Dendritic cell treated with granulocyte-macrophage colony-stimulating factor and Interleukin-4, amounts not matched to agents 40 ng/mL and 50 ng/mL, for 4 days (primary cell): ENCODE measurements around the gene MYO5A.
"Not testable (repeated sequence)": the region's sequence is repeated elsewhere in the genome, so short reads cannot be mapped to it uniquely, and the experiment has no call there.

Experiments used
- H3K27ac Mint-ChIP-seq: one replicate; pipeline ENCODE4 v1.8.0; 2022; ENCODE audit warnings: mild to moderate bottlenecking, mixed read lengths
- H3K27me3 Mint-ChIP-seq: one replicate; pipeline ENCODE4 v1.8.0; 2022; ENCODE audit warnings: mild to moderate bottlenecking, mixed read lengths
- H3K36me3 Mint-ChIP-seq: one replicate; pipeline ENCODE4 v1.8.0; 2022; ENCODE audit warnings: low read depth, mixed read lengths
- H3K4me1 Mint-ChIP-seq: one replicate; pipeline ENCODE4 v1.8.0; 2022; ENCODE audit warnings: low read depth, mixed read lengths
- H3K4me3 Mint-ChIP-seq: one replicate; pipeline ENCODE4 v1.8.0; 2022; ENCODE audit warnings: mild to moderate bottlenecking, moderate library complexity, mixed read lengths
- H3K9me3 Mint-ChIP-seq: one replicate; pipeline ENCODE4 v1.8.0; 2022; ENCODE audit warnings: mixed read lengths
- intact Hi-C: fragments of 100-400 bp; cut with micrococcal nuclease; formaldehyde crosslinking; loops from one replicate; pipeline ENCODE4 v1.15.0; 2022

The MYO5A gene

DNA sequence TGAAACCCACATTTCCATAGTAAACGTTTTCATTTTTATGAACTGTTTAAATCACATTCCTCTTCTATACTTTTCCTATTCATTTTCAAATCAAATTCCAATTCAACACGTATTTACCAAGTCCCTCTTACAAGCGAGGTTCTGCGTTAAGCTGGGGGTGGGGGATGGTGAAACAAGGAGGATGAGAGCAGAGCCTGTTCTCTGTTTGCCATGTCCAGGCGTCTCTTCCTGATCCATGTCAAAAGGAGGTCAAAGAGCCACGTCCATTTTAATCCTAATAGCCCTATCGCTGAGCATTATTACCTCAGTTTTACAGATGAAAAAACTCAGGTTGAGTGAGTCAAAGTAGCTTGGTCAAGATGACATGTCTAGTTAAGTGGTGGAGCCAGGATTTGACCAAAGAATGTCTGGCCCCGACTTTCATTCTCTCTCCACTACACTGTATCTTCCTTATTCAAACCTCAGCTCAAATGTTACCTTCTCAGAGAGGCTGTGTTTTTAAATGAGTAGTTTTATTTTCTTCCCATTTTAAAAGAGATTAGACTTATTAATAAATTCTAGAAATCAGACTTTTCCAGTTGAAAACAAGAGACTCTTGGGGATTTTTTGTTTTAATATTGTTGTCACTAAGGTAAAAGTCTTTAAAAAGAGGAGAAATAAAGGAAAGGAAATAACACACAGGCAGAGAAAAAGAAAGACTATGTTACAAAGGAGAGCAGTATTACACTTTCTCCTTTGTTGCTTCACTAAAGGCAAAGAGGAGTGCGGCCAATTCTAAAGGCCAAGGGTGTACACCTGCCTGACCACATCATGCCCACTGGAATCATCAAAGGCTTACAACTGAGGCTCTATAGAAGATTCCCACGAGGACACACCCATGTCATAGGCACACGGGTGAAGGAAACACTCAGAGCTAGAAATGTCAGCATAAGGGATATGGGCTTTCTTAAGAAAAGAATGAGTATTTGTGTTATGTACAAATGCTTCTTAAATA, 42.4 kb downstream of the MYO5A start:
- peaks cover 13% of the 10 kb centered on the region for H3K36me3 Mint-ChIP-seq
- peaks cover 63% of the 10 kb centered on the region for H3K4me1 Mint-ChIP-seq
- no peaks in the 10 kb centered on the region for H3K27me3 Mint-ChIP-seq
- intact Hi-C loops, result no loop called here
- H3K27ac Mint-ChIP-seq, result peak overlapping the region; percentile 72
- no peaks in the 10 kb centered on the region for H3K9me3 Mint-ChIP-seq
- H3K4me3 Mint-ChIP-seq, result no peak overlapping the region

DNA sequence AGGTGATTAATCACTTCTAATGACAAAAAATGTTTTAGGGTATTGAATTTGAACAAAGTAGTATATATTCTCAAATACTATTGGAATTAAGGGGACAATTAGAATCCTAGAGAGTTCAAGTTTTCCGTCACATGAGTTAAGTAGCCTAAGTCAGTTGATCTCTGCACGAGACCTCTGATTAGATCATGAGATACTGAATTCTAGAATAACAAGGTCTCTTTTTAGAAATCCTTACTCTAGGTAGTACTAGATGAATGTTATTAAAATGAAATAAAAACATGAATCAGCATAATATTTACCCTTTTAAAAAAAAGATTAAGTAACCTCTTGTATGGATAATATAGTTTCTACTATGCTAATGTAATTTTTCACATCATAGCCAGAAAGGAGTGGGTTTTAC, 43.4 kb downstream of the MYO5A start:
- Mint-ChIP-seq H3K4me1 (peaks cover 73% of the 10 kb centered on the region), H3K27ac (no peak overlapping the region), H3K9me3 (no peaks in the 10 kb centered on the region), H3K4me3 (no peak overlapping the region), H3K36me3 (peaks cover 13% of the 10 kb centered on the region), H3K27me3 (no peaks in the 10 kb centered on the region)
- intact Hi-C loops, result no loop called here

GRCh38 chr15:52483707-52484106, 45.0 kb downstream of the MYO5A start:
- no peaks in the 10 kb centered on the region for H3K27me3 Mint-ChIP-seq
- peaks cover 14% of the 10 kb centered on the region for H3K36me3 Mint-ChIP-seq
- H3K4me3 Mint-ChIP-seq, result peak overlapping the region; percentile 4
- peak overlapping the region; percentile 87 for H3K27ac Mint-ChIP-seq
- intact Hi-C loops, result loop anchor here (5.0 kb wide), 1 partner anchor 44 kb away; the partner anchor contains the start of gene MYO5A
- peaks cover 80% of the 10 kb centered on the region for H3K4me1 Mint-ChIP-seq
- no peaks in the 10 kb centered on the region for H3K9me3 Mint-ChIP-seq

- Mint-ChIP-seq H3K4me3 (no peak overlapping the region), H3K36me3 (peaks cover 28% of the 10 kb centered on the region), H3K27ac (peak overlapping the region; percentile 87), H3K27me3 (no peaks in the 10 kb centered on the region), H3K9me3 (no peaks in the 10 kb centered on the region), H3K4me1 (peaks cover 81% of the 10 kb centered on the region)
- intact Hi-C loops, result loop anchor here (2.0 to 5.0 kb wide), 2 partner anchors 15 to 45 kb away; partner anchors contain the start of gene MYO5A
These were observed 46.8 kb downstream of the MYO5A start for GRCh38 chr15:52481915-52482314.

GRCh38 chr15:52480990-52481389, 47.7 kb downstream of the MYO5A start:
- Mint-ChIP-seq H3K9me3 (no peaks in the 10 kb centered on the region), H3K36me3 (peaks cover 19% of the 10 kb centered on the region), H3K27ac (peak overlapping the region; percentile 87), H3K4me3 (no peak overlapping the region), H3K4me1 (peaks cover 75% of the 10 kb centered on the region), H3K27me3 (no peaks in the 10 kb centered on the region)
- intact Hi-C loops, result loop anchor here (2.0 to 5.0 kb wide), 2 partner anchors 14 to 46 kb away; partner anchors contain the start of gene MYO5A

GRCh38 chr15:52466716-52467115, 62.0 kb downstream of the MYO5A start:
- intact Hi-C loops, result loop anchor here (1.0 to 5.0 kb wide), 3 partner anchors 14 to 62 kb away; partner anchors contain the start of gene MYO5A
- peak overlapping the region; percentile 85 for H3K27ac Mint-ChIP-seq
- H3K4me1 Mint-ChIP-seq, result peaks cover 57% of the 10 kb centered on the region
- no peak overlapping the region for H3K4me3 Mint-ChIP-seq
- peaks cover 21% of the 10 kb centered on the region for H3K36me3 Mint-ChIP-seq
- no peaks in the 10 kb centered on the region for H3K27me3 Mint-ChIP-seq
- no peaks in the 10 kb centered on the region for H3K9me3 Mint-ChIP-seq

DNA sequence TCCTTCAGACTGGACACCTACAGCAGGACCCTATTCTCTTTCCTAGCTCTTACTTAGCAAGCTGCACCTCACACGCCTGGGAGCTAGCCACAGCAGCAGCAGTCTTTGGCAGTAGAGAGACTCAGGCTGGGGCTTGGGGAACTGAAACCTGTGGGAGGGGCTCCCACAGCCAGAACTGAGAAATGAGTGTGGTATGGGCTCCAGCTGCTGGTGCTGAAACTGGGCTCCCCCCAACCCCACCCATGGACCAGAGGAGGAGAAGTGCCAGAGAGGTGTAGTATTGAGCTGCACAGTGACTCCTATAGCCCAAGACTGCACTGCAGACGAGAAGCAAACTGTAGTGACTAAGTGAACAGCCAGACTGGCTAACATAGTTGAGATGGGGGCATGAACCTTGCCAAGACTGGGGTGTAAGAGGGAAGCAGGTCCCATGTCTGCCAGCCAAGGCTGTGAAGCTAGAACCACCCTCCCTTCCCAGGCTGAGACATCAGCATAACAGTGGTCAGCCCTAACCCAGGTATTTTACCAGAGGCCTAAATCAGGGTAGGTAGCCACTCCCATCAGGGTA, 62.5 kb downstream of the MYO5A start:
- no peaks in the 10 kb centered on the region for H3K27me3 Mint-ChIP-seq
- peaks cover 23% of the 10 kb centered on the region for H3K36me3 Mint-ChIP-seq
- peak overlapping the region; percentile 85 for H3K27ac Mint-ChIP-seq
- H3K4me1 Mint-ChIP-seq, result peaks cover 57% of the 10 kb centered on the region
- intact Hi-C loops, result loop anchor here (1.0 to 5.0 kb wide), 3 partner anchors 15 to 62 kb away; partner anchors contain the start of gene MYO5A
- no peaks in the 10 kb centered on the region for H3K9me3 Mint-ChIP-seq
- peak overlapping the region; percentile 56 for H3K4me3 Mint-ChIP-seq

GRCh38 chr15:52464478-52464877, 64.2 kb downstream of the MYO5A start:
- H3K4me1 Mint-ChIP-seq, result peaks cover 53% of the 10 kb centered on the region
- peak overlapping the region; percentile 50 for H3K4me3 Mint-ChIP-seq
- intact Hi-C loops, result no loop called here

DNA sequence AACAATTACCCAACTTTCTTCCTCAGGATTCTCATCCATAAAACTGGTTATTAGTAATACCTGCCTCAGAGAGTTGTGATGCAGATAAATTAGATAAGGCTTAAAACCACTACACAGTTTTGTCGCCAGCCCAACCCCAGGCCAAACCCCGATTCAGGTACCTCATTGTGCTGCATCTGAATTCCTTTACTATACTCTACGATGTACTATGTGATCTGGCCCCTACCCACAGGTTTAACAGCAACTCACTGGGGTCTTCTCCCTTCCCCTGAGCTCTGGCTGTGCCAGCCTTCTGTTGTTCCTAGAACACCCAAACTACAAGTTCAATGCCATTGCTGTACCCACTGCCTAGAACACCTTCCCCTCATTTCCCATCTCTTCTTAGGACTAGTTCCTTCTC, 64.6 kb downstream of the MYO5A start:
- Mint-ChIP-seq H3K27ac (peak overlapping the region; percentile 73), H3K4me1 (peaks cover 53% of the 10 kb centered on the region), H3K9me3 (peaks cover 6% of the 10 kb centered on the region), H3K4me3 (no peak overlapping the region), H3K36me3 (peaks cover 42% of the 10 kb centered on the region), H3K27me3 (no peaks in the 10 kb centered on the region)
- intact Hi-C loops, result no loop called here

More at GRCh38 chr15:52464478-52464877, 64.2 kb downstream of the MYO5A start:
- peaks cover 37% of the 10 kb centered on the region for H3K36me3 Mint-ChIP-seq
- no peaks in the 10 kb centered on the region for H3K27me3 Mint-ChIP-seq
- peak overlapping the region; percentile 73 for H3K27ac Mint-ChIP-seq
- peaks cover 6% of the 10 kb centered on the region for H3K9me3 Mint-ChIP-seq

GRCh38 chr15:52463638-52464037, 65.0 kb downstream of the MYO5A start:
- Mint-ChIP-seq H3K27me3 (no peaks in the 10 kb centered on the region), H3K4me3 (no peak overlapping the region), H3K4me1 (peaks cover 55% of the 10 kb centered on the region), H3K27ac (peak overlapping the region; percentile 73), H3K36me3 (peaks cover 44% of the 10 kb centered on the region), H3K9me3 (peaks cover 6% of the 10 kb centered on the region)
- intact Hi-C loops, result no loop called here

GRCh38 chr15:52462806-52463360, 65.8 kb downstream of the MYO5A start:
- H3K27me3 Mint-ChIP-seq, result no peaks in the 10 kb centered on the region
- H3K9me3 Mint-ChIP-seq, result peaks cover 6% of the 10 kb centered on the region
- H3K27ac Mint-ChIP-seq, result no peak overlapping the region
- no peak overlapping the region for H3K4me3 Mint-ChIP-seq
- H3K36me3 Mint-ChIP-seq, result peaks cover 43% of the 10 kb centered on the region
- intact Hi-C loops, result no loop called here
- H3K4me1 Mint-ChIP-seq, result peaks cover 56% of the 10 kb centered on the region

GRCh38 chr15:52459701-52460100, 69.0 kb downstream of the MYO5A start:
- H3K4me3 Mint-ChIP-seq, H3K27ac Mint-ChIP-seq, H3K27me3 Mint-ChIP-seq, intact Hi-C loops: not testable (repeated sequence)
- H3K4me1 Mint-ChIP-seq, result peaks cover 47% of the 10 kb centered on the region
- peaks cover 45% of the 10 kb centered on the region for H3K36me3 Mint-ChIP-seq
- peaks cover 21% of the 10 kb centered on the region for H3K9me3 Mint-ChIP-seq

- H3K4me3 Mint-ChIP-seq, H3K27me3 Mint-ChIP-seq, intact Hi-C loops, H3K27ac Mint-ChIP-seq: not testable (repeated sequence)
- H3K4me1 Mint-ChIP-seq, result peaks cover 47% of the 10 kb centered on the region
- H3K36me3 Mint-ChIP-seq, result peaks cover 48% of the 10 kb centered on the region
- H3K9me3 Mint-ChIP-seq, result peaks cover 25% of the 10 kb centered on the region
These were observed 69.4 kb downstream of the MYO5A start for GRCh38 chr15:52459265-52459664.
